CD4-positive, alpha-beta T cell treated with Interleukin-6 for 4 hours (primary cell): ENCODE measurements around the gene SNX21.

ENCODE experiments used
- DNase-seq: peaks from one replicate; pipeline ENCODE4 v3.0.0-alpha.2; 2020; ENCODE audit warnings: mixed read lengths

SNX21 gene

DNA sequence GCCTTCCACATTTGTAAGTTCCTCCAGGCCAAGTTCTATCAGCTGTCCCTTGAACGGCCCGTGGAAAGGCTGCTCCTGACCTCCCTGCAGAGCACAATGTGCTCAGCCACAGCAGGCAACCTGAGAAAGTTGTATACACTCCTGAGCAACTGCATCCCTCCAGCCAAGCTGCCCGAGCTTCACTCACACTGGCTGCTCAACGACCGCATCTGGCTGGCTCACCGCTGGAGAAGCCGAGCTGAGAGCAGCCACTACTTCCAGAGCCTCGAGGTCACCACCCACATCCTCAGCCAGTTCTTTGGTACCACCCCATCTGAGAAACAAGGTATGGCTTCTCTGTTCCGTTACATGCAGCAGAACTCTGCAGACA is 49.5 kb downstream of the SNX21 start:
- no peak for DNase-seq

GRCh38 chr20:45886590-45887345 is 53.2 kb downstream of the SNX21 start:
- DNase-seq, result no peak

DNA sequence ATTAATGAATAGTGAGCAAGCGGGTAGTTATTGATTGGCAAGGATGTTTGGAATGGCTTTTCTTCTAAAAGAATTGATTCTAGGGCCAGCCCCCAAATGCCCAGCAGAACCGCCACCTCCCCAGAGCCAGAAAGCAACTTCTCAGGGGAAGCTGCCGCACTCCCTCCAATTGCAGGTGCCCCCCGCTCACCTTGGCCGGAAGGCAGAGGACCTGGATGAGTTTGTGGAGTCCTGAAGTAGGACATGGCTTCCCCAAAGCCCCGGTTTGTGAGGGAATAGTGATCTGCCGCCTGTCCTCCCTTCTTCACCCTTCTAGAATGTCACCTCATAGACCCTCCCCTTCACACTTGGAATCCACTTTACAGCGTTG is 53.7 kb downstream of the SNX21 start, which contains the start of gene SPATA25:
SPATA25 (minus strand) TSS at position 277 of the 370 bp plus-strand sequence; CDS start at position 245, 32 bp downstream.
- no peak for DNase-seq

GRCh38 chr20:45888681-45889080 is 55.1 kb downstream of the SNX21 start:
- no peak for DNase-seq

- peak; percentile 65 for DNase-seq
Observed at GRCh38 chr20:45890077-45890984, 56.7 kb downstream of the SNX21 start.

DNA sequence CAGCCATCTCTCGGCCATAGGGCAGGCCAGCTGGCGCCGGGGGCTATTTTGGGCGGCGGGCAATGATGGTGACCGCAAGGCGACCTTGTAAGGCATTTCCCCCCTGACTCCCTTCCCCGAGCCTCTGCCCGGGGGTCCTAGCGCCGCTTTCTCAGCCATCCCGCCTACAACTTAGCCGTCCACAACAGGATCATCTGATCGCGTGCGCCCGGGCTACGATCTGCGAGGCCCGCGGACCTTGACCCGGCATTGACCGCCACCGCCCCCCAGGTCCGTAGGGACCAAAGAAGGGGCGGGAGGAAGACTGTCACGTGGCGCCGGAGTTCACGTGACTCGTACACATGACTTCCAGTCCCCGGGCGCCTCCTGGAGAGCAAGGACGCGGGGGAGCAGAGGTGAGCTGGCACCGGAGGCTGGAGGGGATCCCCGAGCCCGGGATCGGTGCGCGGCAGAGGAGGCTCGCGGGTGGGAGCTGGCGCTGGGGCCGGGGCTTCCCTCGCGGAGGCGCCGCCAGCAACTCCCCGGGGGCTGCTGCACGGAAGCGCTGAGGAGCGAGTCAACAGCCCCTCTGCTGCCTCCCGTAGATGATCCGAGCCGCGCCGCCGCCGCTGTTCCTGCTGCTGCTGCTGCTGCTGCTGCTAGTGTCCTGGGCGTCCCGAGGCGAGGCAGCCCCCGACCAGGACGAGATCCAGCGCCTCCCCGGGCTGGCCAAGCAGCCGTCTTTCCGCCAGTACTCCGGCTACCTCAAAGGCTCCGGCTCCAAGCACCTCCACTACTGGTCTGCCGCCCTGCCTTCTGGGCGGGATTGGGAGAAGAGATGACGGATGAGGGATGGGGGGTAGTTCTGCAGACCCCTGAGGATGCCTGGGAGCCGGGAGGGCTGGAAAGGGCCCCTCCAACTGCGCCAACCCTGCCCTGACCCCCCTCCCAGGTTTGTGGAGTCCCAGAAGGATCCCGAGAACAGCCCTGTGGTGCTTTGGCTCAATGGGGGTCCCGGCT is 57.7 kb downstream of the SNX21 start, which contains the start of the genes CTSA and NEURL2:
CTSA (plus strand) TSS at position 351 of the 999 bp plus-strand sequence; CDS start at position 585, 234 bp downstream.
NEURL2 (minus strand) TSS at position 224 of the 999 bp plus-strand sequence; CDS start at position 7, 217 bp downstream.
- DNase-seq, result peak; percentile 86

DNA sequence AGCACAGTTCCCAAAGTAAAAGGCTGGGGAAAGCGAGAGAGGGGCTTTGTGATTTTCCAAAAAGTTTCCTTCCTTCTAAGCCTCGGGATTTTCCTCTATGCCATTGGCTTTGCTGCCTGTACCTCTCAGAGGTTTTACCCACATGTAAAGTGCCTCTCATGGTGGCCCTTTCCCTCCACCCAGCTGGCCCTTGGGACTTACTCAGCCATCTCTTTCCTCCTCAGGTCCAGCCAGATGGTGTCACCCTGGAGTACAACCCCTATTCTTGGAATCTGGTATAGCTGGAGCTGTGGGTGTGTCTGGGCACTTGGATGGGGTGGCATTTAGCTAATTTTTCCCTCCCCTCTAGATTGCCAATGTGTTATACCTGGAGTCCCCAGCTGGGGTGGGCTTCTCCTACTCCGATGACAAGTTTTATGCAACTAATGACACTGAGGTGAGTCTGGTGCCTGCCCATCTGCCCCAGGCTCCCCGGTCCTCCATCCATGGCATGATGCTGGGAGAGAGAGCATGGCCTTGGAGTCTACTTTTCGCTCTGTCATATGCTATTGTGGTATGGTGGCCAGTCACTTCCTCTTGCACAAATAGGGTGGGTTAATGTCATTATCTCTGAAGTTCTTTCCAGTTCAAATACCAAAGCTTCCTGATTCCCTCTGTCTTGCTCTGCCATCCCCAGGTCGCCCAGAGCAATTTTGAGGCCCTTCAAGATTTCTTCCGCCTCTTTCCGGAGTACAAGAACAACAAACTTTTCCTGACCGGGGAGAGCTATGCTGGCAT is 58.6 kb downstream of the SNX21 start:
- DNase-seq, result no peak
